Lower leg skin (tissue), 4 donors: ENCODE measurements around the gene WDR18. TPM values are rescaled to one million over a fixed set of nuclear protein-coding genes. Genes with fewer than 3 reads are reported as not detected.

Experiments
- DNase-seq, 2 donors: peaks; one replicate each; pipeline ENCODE4 v3.0.0-alpha.2; 2019; ENCODE audit warnings: low spot score in 2 of 2
- H3K4me3 ChIP-seq: fragments of 200-600 bp; sonication (generic); 2 replicates; pipeline ENCODE4 v1.5.1; 2017; ENCODE audit warnings: mild to moderate bottlenecking, low read depth; ENCODE audit not compliant: poor library complexity, severe bottlenecking
- CTCF ChIP-seq, 3 donors: fragments of 450-650 bp; IDR thresholded peaks; one replicate each; pipeline ENCODE4 v1.5.1; 2016; ENCODE audit warnings: antibody characterized with exemption in 3 of 3, mild to moderate bottlenecking in 3 of 3, moderate library complexity in 2 of 3
- POLR2A ChIP-seq, 2 donors: fragments of 450-650 bp; IDR thresholded peaks; one replicate each; pipeline ENCODE4 v1.6.1; 2016 to 2017; ENCODE audit warnings: antibody characterized with exemption in 2 of 2, mild to moderate bottlenecking in 1 of 2, moderate library complexity in 1 of 2
- WGBS, 2 donors: methylation state at CpG; one replicate each; pipeline ENCODE4 v1.1.5; 2018; 5-methylcytosine and 5-hydroxymethylcytosine counted together
- intact Hi-C: fragments of 100-400 bp; cut with DNase I; formaldehyde crosslinking; loops from one replicate; pipeline ENCODE4 v1.15.0; 2023; ENCODE audit warnings: low total_unique reads
- total RNA-seq, 4 donors: library from RNA; depleted of rRNA; stranded (reverse); fragments of >200 nt; gene quantifications; one replicate each; pipeline ENCODE4 v1.1.0, GENCODE V29; 2016

WDR18 gene
- total RNA-seq, 4 donors from 2014 or later = 29.0 to 66.9 (median 39.9) TPM

DNA sequence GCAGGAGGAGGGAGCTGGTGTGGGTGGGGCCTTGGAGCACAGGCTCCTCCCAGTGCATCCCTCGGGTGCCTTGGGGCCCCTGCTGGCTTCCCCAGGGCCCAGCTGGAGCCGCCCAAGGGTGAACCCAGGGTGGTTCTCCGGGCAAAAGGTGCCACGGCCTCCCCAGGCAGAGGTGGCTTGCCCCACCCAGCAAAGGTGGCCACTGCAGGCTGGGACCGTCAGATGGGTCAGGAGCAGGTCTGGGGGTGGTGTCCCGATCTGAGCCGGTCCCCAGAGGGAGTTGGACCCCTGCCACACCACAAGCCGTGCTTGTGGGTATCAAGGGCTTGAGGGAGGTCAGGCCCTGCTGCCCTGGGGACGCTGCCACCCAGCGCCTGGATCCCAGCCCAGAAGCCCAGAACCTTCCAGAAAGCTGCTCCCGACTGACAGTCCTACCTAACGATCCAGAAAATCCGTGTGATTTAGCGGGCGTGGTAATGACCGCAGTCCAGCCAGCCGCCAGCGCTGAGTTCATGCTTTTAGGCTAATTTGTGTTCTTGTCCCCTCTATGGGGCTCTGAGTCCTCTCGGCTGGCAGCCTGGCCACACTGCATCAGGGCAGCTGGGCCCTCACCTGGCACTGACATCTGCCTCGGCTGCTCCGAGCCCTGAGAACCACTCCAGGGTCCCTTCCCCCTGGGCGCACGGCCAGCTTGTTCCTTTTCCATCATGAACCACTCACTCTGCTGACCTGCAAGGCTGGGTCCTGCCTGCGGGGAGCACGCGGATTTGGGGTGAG is 11.1 kb downstream of the WDR18 start:
- DNase-seq = no peak
- WGBS, 2 donors = 51 to 64% methylated on average over 19 to 25 of the region's 26 CpGs
- no peak overlapping the region for H3K4me3 ChIP-seq
- intact Hi-C loops = no loop called here
- no peak for TF ChIP-seq CTCF (IDR thresholded peaks at IDR 0.05)
- TF ChIP-seq POLR2A (IDR thresholded peaks at IDR 0.05) = no peak

DNA sequence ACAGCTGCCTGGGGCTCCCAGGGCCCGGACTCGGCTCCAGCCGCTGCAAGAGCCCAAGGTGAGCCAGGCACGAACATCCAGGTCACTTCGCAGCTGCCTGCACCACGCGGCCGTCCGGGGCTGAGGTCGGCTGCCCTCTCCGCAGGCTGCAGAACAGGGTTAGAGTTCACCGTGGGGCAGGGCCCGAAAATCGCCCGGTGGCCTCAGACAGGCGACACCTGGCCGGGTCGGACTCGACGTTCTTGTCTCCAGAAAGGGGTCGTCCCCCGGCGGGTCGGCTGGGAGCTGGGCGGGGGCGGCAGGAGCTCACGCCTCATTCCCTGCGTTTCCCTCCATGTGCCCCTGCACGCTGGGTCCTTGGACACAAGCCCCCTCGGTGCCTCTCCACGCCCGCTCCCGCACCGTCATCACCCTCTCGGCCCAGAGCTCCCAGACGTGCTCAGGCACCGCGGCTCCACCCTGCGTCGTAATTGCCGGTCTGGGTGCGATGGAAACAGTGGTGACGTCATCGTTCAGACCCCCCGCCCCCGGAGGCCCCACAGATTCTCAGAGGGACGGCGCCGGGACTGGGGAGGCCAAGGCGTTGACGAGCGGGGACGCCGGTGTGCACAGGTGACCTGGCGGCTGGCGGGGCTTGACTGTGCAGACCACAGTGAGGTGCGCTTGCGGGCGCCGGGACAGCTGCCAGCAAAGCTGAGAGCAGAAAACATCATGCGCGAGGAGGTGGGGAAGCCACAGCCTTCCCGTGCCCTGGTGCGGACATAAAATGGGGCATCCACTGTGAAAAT is 12.1 kb downstream of the WDR18 start:
- intact Hi-C loops = no loop called here
- no peak overlapping the region for H3K4me3 ChIP-seq
- DNase-seq = no peak
- WGBS, 2 donors = 12 to 19% methylated on average over 52 to 62 of the region's 64 CpGs
- no peak for TF ChIP-seq CTCF (IDR thresholded peaks at IDR 0.05)
- TF ChIP-seq POLR2A (IDR thresholded peaks at IDR 0.05) = no peak

- WGBS, 2 donors = 17 to 19% methylated on average over 6 of the region's 6 CpGs
- TF ChIP-seq CTCF (IDR thresholded peaks at IDR 0.05) (no peak), POLR2A (IDR thresholded peaks at IDR 0.05) (no peak)
- intact Hi-C loops = no loop called here
- H3K4me3 ChIP-seq = no peak overlapping the region
- DNase-seq = no peak
These were observed 13.9 kb downstream of the WDR18 start for GRCh38 chr19:998064-998463.

DNA sequence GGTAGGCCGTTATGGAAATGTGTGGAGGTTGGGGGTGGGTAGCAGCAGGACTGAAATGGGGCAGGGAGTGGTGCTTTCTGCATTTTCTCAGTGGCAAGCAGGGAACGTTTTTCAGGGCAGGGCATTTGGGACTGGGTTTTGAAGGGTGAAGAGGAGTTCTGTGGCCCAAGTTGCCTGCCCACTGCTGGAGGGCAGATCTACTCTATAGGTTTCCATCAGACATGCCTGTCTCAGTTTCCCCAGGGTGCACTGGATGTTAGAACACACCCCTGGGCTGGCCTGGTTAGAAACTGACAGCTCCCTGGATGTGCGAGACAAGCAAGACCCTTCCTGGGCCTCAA is 15.2 kb downstream of the WDR18 start:
- intact Hi-C loops = no loop called here
- no peak for DNase-seq
- 52 to 55% methylated on average over 3 of the region's 3 CpGs for WGBS, 2 donors
- TF ChIP-seq CTCF (IDR thresholded peaks at IDR 0.05) = no peak
- no peak for TF ChIP-seq POLR2A (IDR thresholded peaks at IDR 0.05)
- no peak overlapping the region for H3K4me3 ChIP-seq

- WGBS, 2 donors = 4 to 5% methylated on average over 16 to 23 of the region's 43 CpGs
- no peak within 1 kb of the TSS for H3K4me3 ChIP-seq
- TF ChIP-seq POLR2A (IDR thresholded peaks at IDR 0.05) (no peak), CTCF (IDR thresholded peaks at IDR 0.05) (no peak)
- intact Hi-C loops = no loop called here
- no peak for DNase-seq
These were observed 15.9 kb downstream of the WDR18 start, which contains the start of gene GRIN3B for GRCh38 chr19:1000095-1000494. GRIN3B (plus strand) TSS chr19:1000419; CDS start chr19:1000438, 19 bp downstream.
